NCI-H526 treated with DMSO at 0.1 percent for 48 hours (cell line): ENCODE results near the gene PPP2R2B.
"Not testable (repeated sequence)": the region's sequence is repeated elsewhere in the genome, so short reads cannot be mapped to it uniquely, and the experiment has no call there.

Experiments used
- DNase-seq: peaks from one replicate; lab custom pipeline; 2025; lab: John Stamatoyannopoulos, UW

The PPP2R2B gene

DNA sequence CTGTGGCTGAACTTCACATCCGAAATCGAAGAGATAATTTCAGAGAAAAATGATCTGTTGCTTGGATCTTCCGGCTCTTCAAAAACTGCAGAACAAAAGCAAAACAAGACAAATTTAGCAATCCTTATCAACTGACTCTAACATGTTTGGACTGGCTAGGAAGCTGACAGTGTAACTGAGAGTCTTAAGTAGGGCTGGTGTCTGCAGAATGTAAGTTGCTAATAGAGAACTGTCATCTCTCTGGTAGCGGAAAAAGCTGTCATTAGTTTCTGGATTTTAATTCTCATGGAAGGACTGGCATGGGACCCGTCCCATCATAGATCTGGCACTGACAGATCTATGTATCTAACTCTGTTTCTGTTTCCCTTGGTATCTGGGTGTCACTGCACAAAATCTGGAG lies 278.2 kb downstream of the PPP2R2B start:
- DNase-seq = no peak

- no peak for DNase-seq
Measured at GRCh38 chr5:146599261-146599660, 279.3 kb downstream of the PPP2R2B start.

GRCh38 chr5:146595088-146595487 lies 283.5 kb downstream of the PPP2R2B start:
- DNase-seq = no peak

- DNase-seq = no peak
Measured at GRCh38 chr5:146592352-146592751, 286.2 kb downstream of the PPP2R2B start.

DNA sequence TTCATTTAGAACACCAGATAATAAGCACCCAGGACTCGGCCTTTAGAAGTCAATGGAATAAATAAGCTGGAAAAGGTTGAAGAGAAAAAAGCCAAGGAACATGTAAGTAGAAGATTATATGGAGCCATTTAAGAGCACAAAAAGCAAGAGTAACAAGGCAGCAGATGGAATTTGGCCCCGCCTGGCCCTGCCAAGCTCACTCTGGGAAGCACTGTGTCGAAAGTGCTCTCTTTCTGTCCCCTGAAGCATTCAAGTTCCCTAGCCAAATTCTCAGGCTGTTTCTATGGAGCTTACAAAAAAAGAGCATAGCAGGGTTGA lies 289.6 kb downstream of the PPP2R2B start:
- no peak for DNase-seq

DNA sequence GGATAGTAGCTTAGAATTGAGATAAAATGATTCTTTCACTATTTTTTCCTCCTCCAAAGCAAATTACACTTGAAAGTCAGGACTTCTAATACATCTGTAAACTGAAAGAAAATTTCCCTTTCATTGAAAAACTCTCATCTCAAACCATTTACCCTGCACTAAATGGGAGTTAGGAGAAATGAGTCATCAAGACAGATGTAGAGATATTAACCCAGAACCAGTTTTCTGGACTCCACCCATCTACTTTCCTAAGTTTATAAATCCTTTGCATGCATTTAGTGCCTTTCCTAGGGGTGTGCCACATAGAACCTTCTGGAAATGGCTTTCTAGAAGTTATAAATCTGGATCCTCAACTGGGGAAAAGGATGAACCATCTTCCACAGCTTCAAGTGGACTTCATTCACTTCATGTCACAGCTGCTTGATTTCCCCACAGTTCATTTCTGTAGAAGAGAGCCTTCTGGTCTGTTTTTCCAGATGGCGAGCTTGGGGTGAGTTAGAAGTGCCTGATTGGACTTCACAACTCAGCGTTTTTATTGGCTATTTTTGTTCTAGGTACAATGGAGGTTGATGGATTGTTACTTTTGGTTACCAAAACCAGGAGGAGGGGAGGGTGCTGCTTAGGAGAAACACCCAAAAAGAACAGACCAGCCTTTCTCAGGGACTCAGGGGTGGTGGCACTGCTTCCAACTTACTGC lies 290.1 kb downstream of the PPP2R2B start:
- DNase-seq = no peak

DNA sequence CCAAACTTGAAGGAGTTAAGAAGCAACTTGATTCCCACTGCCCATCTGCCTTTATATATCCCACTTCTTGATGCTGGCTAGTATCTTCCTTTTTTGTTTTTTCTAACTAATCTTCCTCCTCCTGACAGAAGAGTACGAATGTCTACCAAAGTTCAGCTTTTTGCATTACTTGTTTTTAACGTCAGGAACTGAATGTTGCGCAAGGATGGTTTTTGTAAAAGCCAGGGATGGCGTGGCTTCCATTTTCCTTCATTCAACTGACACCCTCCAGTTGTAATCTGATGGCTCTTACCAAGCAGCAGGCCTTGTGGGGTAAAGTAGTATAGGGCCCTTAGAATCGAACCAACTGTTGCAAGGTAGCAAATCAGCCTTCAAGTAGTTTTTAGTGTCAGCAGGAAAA lies 291.8 kb downstream of the PPP2R2B start:
- DNase-seq = no peak

GRCh38 chr5:146584750-146585149 lies 293.8 kb downstream of the PPP2R2B start:
- no peak for DNase-seq

- DNase-seq = no peak
Measured at GRCh38 chr5:146582051-146582596, 296.4 kb downstream of the PPP2R2B start.

GRCh38 chr5:146580237-146580636 lies 298.3 kb downstream of the PPP2R2B start:
- DNase-seq = no peak

GRCh38 chr5:146574713-146575112 lies 303.8 kb downstream of the PPP2R2B start:
- no peak for DNase-seq

GRCh38 chr5:146568161-146568560 lies 310.4 kb downstream of the PPP2R2B start:
- no peak for DNase-seq

DNA sequence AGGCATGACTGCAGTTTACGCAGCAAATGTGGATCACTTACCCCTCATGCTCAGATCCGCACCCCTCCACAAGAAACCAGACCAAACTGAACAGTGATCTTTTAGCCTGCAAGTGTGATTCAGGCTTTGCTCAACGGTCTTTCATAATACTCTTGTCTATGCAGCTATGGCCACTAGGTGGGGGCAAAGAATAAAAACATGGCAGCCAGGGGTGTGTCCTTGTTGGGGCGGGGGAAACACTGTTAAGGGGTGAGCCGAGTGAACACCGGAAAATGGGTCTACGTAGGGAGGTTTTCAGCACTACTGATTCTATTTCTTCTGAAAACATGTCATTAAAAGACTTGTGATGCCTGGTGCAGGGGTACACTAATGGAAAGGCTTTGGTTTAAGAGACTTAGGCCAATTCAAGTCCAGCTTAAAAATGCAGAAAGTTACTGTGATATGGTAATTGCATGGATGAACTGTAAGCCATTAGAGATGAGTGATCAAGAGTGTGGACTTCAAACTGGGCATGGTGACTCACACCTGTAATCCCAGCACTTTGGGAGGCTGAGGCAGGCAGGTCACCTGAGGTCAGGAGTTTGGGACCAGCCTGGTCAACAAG lies 312.7 kb downstream of the PPP2R2B start:
- DNase-seq = no peak

- DNase-seq = no peak
Measured at GRCh38 chr5:146564007-146564762, 314.4 kb downstream of the PPP2R2B start.

GRCh38 chr5:146562461-146562860 lies 316.1 kb downstream of the PPP2R2B start:
- DNase-seq = no peak

DNA sequence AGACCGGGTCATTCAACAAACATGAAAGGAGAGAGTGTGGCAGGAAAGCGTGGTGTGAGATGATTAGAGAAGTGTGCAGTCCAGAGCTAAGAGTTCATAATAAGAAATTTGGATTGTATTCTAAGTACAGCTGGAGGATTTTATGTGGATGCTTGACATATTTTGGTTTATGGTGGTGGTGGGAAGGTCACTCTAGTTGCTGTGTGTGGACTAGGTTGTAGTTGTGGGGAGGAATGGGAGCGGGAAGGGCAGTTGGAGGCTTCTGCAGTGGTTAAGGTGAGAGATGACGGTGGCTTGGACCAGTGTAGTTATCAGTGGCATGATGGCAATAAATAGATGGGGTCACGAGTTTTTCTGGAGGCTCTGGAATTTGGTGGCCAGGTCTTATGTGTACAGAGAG lies 316.8 kb downstream of the PPP2R2B start:
- DNase-seq = no peak

GRCh38 chr5:146560205-146560812 lies 318.2 kb downstream of the PPP2R2B start:
- DNase-seq = no peak

DNA sequence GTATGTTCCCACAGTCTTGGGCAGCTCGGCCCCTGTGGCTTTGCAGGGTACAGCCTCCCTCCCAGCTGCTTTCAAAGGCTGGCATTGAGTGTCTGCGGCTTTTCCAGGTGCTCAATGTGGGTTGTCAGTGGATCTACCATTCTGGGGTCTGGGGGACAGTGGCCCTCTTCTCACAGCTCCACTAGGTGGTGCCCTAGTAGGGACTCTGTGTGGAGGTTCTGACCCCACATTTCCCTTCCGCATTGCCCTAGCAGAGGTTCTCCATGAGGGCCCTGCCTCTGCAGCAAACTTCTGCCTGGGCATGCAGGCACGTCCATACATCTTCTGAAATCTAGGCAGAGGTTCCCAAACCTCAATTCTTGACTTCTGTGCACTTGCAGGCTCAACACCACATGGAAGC lies 321.7 kb downstream of the PPP2R2B start:
- not testable (repeated sequence) for DNase-seq

DNA sequence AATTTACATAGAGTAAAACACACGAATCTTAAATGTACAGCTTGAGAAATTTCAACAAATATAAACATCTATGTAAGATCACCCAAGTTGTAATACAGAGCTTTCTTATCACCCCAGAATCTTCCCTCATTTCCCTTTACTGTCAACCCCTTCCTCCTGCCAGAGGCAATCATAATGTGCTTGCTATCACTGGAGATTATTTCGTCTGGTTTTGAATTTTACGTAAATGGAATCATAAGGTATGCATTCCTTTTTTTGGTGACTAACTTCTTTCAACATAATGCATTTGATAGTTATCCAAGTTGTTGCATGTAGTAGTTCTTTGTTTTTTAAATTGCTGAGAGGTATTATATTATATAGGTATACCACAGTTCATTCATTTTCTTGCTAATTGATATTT lies 325.1 kb downstream of the PPP2R2B start:
- DNase-seq = no peak

DNA sequence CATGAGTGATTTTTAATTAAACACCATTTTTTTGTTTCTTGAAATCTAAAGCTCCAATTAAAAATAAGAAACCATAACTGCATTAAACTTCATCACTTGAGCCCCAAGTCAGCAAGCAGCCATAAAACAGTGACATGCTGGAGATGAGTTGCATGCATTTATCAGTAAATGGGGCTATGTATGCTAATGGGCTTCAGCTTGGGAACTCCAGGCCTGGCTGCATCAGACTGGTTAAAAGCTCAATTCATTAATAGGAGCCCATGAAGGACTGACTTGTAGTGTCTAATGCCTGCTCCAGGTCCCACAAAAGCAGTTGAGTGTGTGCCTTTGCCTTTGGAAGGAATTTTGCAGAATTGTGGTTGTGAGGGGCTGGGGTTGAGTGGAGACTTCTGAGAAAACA lies 328.9 kb downstream of the PPP2R2B start:
- DNase-seq = no peak

- no peak for DNase-seq
Measured at GRCh38 chr5:146548781-146549449, 329.6 kb downstream of the PPP2R2B start.

DNA sequence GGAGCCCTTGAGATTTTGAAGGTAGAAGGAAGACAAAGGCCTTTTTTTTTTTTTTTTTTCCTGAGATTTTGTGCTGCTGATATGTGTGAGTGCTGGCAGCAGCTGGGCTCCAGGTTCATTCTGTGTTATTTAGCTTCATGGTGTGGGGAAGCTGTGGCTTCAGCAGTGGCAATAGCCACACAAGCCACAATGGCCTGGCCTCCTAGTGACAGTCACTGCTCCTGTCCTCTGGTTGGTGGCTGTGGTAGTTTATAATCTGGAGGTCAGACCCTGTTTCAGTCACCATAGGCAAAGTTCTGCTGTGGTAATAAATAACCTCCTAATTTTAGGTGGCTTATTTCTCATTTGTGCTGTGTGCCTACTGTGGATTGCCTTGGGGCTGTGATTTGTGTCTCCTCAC lies 334.3 kb downstream of the PPP2R2B start:
- no peak for DNase-seq
